ENCODE measurements around the gene HBZ.
"Not testable (repeated sequence)": the region's sequence is repeated elsewhere in the genome, so short reads cannot be mapped to it uniquely, and the experiment has no call there.

DNA sequence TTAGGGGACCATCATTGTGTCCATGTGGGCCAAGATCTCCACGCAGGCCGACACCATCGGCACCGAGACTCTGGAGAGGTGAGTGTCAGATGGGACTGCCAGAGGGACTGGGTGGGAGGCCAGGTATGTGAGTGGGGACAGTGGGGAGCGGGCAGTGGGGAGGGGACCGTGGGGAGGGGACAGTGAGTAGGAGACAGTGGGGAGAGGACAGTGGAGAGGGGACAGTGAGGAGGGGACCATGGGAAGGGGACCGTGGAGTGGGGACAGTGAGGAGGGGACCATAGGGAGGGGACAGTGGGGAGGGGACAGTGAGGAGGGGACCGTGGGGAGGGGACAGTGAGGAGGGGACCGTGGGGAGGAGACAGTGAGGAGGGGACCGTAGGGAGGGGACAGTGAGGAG lies 10.7 kb downstream of the HBZ start:
- TF ChIP-seq, protein P1, sequence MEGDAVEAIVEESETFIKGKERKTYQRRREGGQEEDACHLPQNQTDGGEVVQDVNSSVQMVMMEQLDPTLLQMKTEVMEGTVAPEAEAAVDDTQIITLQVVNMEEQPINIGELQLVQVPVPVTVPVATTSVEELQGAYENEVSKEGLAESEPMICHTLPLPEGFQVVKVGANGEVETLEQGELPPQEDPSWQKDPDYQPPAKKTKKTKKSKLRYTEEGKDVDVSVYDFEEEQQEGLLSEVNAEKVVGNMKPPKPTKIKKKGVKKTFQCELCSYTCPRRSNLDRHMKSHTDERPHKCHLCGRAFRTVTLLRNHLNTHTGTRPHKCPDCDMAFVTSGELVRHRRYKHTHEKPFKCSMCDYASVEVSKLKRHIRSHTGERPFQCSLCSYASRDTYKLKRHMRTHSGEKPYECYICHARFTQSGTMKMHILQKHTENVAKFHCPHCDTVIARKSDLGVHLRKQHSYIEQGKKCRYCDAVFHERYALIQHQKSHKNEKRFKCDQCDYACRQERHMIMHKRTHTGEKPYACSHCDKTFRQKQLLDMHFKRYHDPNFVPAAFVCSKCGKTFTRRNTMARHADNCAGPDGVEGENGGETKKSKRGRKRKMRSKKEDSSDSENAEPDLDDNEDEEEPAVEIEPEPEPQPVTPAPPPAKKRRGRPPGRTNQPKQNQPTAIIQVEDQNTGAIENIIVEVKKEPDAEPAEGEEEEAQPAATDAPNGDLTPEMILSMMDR (IDR thresholded peaks at IDR 0.05): not testable (repeated sequence)
- not testable (repeated sequence) for TF ChIP-seq POLR2A (IDR thresholded peaks at IDR 0.05)
